Stimulated activated naive B cell treated with anti-CD40 and anti-IgM and Interleukin-4, amounts not matched to agents 10 μg/mL and 1 μg/mL and 100 μg/mL, for 72 hours (primary cell): ENCODE measurements around the gene METTL2B.
"Not testable (repeated sequence)": the region's sequence is repeated elsewhere in the genome, so short reads cannot be mapped to it uniquely, and the experiment has no call there.

Source experiments
- ATAC-seq, 2 donors: fragments of 150-1000 bp; cut with Tn5 transposase; replicated peaks; 2 replicates each; pipeline ENCODE4 v1.10.0; 2021; ENCODE audit warnings: moderate library complexity in 1 of 2
- DNase-seq: peaks from one replicate; pipeline ENCODE4 v3.0.0; 2021
- H3K27ac Mint-ChIP-seq: one replicate; pipeline ENCODE4 v1.8.0; 2022; ENCODE audit warnings: mild to moderate bottlenecking, mixed read lengths
- H3K27me3 Mint-ChIP-seq, 2 donors: one replicate each; pipeline ENCODE4 v1.8.0; 2022; ENCODE audit warnings: mixed read lengths in 2 of 2
- H3K36me3 Mint-ChIP-seq, 2 donors: one replicate each; pipeline ENCODE4 v1.8.0; 2022; ENCODE audit warnings: mixed read lengths in 2 of 2, mild to moderate bottlenecking in 1 of 2
- H3K4me1 Mint-ChIP-seq, 2 donors: one replicate each; pipeline ENCODE4 v1.8.0; 2022; ENCODE audit warnings: mixed read lengths in 2 of 2, mild to moderate bottlenecking in 1 of 2
- H3K4me3 Mint-ChIP-seq, 2 donors: one replicate each; pipeline ENCODE4 v1.8.0; 2022; ENCODE audit warnings: mild to moderate bottlenecking in 2 of 2, mixed read lengths in 2 of 2, moderate library complexity in 1 of 2
- H3K9me3 Mint-ChIP-seq, 2 donors: one replicate each; pipeline ENCODE4 v1.8.0; 2022; ENCODE audit warnings: mixed read lengths in 2 of 2, mild to moderate bottlenecking in 1 of 2

METTL2B gene

GRCh38 chr7:128448751-128449302, 27.7 kb upstream of the METTL2B start:
- Mint-ChIP-seq H3K4me3 (no peak overlapping the region), H3K27me3 (no peaks in the 10 kb centered on the region), H3K27ac (peak overlapping the region; percentile 59), H3K9me3 (no peaks in the 10 kb centered on the region), H3K36me3 (no peaks in the 10 kb centered on the region), H3K4me1 (peaks cover 33 to 48% of the 10 kb centered on the region in 2 donors)
- ATAC-seq, result no peak
- DNase-seq, result no peak

DNA sequence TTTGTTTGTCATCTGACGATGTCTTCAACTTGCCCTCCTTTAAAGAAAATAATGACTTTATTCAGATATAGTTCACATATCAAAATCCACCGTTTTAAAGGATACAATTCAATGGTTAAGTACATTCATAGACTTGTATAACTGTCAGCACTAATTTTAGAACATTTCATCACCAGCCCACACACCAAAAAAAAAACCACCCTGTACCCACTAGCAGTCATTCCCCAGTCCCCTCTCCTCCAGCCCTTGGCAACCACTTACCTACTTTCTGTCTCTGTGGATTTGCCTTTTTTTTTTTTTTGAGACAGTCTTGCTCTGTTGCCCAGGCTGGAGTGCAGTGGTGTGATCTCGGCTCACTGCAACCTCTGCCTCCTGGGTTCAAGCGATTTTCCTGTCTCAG, 26.1 kb upstream of the METTL2B start:
- peak; percentile 61 to 77 for ATAC-seq

DNA sequence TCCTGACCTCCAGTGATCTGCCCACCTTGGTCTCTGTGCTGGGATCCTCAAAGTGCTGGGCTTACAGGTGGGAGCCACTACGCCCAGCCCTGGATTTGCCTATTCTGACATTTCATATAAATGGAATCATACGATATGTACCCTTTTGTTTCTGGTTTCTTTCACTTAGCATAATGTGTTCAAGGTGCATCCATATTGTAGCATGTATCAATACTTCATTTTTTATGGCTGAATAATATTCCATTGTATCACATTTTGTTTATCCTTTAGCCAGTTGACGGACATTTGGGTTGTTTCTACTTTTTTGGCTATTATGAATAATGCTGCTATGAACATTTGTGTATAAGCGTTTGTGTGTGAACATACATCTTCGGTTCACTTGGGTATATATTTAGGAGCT, 25.6 kb upstream of the METTL2B start:
- no peaks in the 10 kb centered on the region for H3K36me3 Mint-ChIP-seq
- no peaks in the 10 kb centered on the region for H3K9me3 Mint-ChIP-seq

More for the DNA sequence above, 26.1 kb upstream of the METTL2B start:
- Mint-ChIP-seq H3K4me1 (peaks cover 29 to 46% of the 10 kb centered on the region in 2 donors), H3K27me3 (no peaks in the 10 kb centered on the region), H3K4me3 (peak overlapping the region in 1 of 2 donors; percentile 23), H3K27ac (peak overlapping the region; percentile 63), H3K9me3 (no peaks in the 10 kb centered on the region), H3K36me3 (no peaks in the 10 kb centered on the region)
- DNase-seq, result no peak

DNA sequence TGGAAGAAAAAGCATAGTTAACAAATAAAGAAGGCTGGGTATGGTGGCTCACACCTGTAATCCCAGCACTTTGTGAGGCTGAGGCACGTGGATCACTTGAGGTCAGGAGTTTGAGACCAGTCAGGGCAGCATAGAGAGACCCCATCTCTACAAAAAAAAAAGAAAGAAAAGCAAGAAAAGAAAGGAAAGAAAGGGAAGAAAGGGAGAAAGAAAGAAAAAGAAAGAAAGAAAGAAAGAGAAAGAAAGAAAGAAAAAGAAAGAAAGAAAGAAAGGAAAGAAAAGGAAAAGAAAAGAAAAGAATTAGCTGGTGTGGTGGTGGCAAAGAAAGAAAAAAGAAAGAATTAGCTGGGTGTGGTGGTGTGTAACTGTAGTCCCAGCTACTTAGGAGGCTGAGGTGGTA, 24.0 kb upstream of the METTL2B start:
- Mint-ChIP-seq H3K9me3 (no peaks in the 10 kb centered on the region), H3K27ac (peak overlapping the region; percentile 2), H3K4me1 (peaks cover 32 to 62% of the 10 kb centered on the region in 2 donors), H3K27me3 (no peaks in the 10 kb centered on the region), H3K4me3 (no peak overlapping the region), H3K36me3 (peaks cover 4% of the 10 kb centered on the region in 2 donors)
- no peak for ATAC-seq
- DNase-seq, result no peak

More for the DNA sequence above, 25.6 kb upstream of the METTL2B start:
- ATAC-seq (no peak), DNase-seq (no peak)
- Mint-ChIP-seq H3K4me3 (no peak overlapping the region), H3K4me1 (peaks cover 29 to 48% of the 10 kb centered on the region in 2 donors), H3K27ac (peak overlapping the region; percentile 63), H3K27me3 (no peaks in the 10 kb centered on the region)

GRCh38 chr7:128453836-128454804, 22.4 kb upstream of the METTL2B start:
- Mint-ChIP-seq H3K27me3 (no peaks in the 10 kb centered on the region), H3K27ac (peak overlapping the region; percentile 99), H3K9me3 (no peaks in the 10 kb centered on the region), H3K4me1 (peaks cover 34 to 72% of the 10 kb centered on the region in 2 donors), H3K36me3 (peaks cover 10 to 17% of the 10 kb centered on the region in 2 donors), H3K4me3 (no peak overlapping the region)
- no peak for ATAC-seq
- DNase-seq, result no peak

GRCh38 chr7:128454808-128455542, 21.6 kb upstream of the METTL2B start:
- Mint-ChIP-seq H3K36me3 (peaks cover 17 to 24% of the 10 kb centered on the region in 2 donors), H3K4me3 (peak overlapping the region; percentile 92 to 93), H3K27me3 (no peaks in the 10 kb centered on the region), H3K9me3 (no peaks in the 10 kb centered on the region), H3K27ac (peak overlapping the region; percentile 99), H3K4me1 (peaks cover 42 to 80% of the 10 kb centered on the region in 2 donors)
- no peak for DNase-seq
- ATAC-seq, result no peak

- ATAC-seq (peak; percentile 85 to 86), DNase-seq (peak; percentile 95)
- H3K36me3 Mint-ChIP-seq, result peaks cover 17 to 25% of the 10 kb centered on the region in 2 donors
- H3K9me3 Mint-ChIP-seq, result no peaks in the 10 kb centered on the region
- H3K4me3 Mint-ChIP-seq, result peak within 1 kb of the TSS; percentile 92 to 93
- peak within 1 kb of the TSS; percentile 99 for H3K27ac Mint-ChIP-seq
- no peaks in the 10 kb centered on the region for H3K27me3 Mint-ChIP-seq
- H3K4me1 Mint-ChIP-seq, result peaks cover 37 to 75% of the 10 kb centered on the region in 2 donors
These were observed 20.8 kb upstream of the METTL2B start, which contains the start of gene HILPDA for GRCh38 chr7:128455543-128456254. HILPDA (plus strand) TSS chr7:128455878; CDS start chr7:128457269, 1,391 bp downstream.

DNA sequence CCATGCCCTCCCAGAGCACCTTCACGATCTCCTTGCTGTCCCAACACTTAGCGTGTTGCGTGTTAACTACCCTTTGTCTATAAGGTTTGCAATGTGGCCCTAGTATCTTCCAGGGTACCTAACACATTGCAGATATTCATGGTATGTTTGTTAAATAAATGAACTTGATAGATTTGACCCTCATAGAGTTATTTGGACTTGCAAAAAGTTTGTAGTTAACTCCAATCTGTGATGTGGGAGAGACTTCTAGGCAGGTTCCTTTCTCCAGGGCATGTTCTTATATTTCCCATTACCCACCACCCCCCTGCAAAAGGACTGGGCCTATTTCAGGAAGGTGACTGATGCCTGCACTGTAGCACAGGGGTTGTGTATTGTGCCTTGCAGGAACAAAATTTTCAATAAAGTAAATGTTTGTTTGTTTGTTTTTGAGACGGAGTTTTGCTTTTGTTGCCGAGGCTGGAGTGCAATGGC, 20.3 kb upstream of the METTL2B start:
- peak overlapping the region; percentile 92 to 93 for H3K4me3 Mint-ChIP-seq
- peak overlapping the region; percentile 99 for H3K27ac Mint-ChIP-seq
- H3K4me1 Mint-ChIP-seq, result peaks cover 35 to 69% of the 10 kb centered on the region in 2 donors
- ATAC-seq (peak in 1 of 2 donors; percentile 7), DNase-seq (no peak)
- no peaks in the 10 kb centered on the region for H3K27me3 Mint-ChIP-seq
- peaks cover 17 to 25% of the 10 kb centered on the region in 2 donors for H3K36me3 Mint-ChIP-seq
- no peaks in the 10 kb centered on the region for H3K9me3 Mint-ChIP-seq

GRCh38 chr7:128457385-128457784, 19.2 kb upstream of the METTL2B start:
- not testable (repeated sequence) for DNase-seq, H3K27ac Mint-ChIP-seq, H3K9me3 Mint-ChIP-seq, ATAC-seq, H3K27me3 Mint-ChIP-seq
- Mint-ChIP-seq H3K4me1 (peaks cover 29 to 58% of the 10 kb centered on the region in 2 donors), H3K36me3 (peaks cover 17 to 25% of the 10 kb centered on the region in 2 donors), H3K4me3 (peak overlapping the region; percentile 92 to 93)

DNA sequence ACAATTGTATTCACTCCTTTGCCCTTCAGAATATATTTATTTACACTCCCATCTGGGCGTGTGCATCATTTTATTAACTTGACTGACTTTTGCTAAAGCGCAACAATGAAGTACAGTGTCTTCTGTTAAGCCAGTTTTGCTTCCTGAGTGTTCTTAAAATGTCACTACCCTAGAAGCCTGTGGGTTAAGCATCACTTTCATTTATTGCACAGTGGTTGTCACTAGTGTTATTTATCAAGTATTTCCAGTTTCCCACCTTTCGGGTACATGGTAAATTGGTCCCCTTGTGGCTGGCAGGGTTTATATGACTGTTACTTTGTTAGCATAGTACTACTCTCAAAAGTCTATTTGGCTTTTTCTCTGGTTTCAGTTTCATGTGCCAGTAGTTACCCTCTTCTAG, 17.6 kb upstream of the METTL2B start:
- DNase-seq, result peak; percentile 37
- H3K27me3 Mint-ChIP-seq, result no peaks in the 10 kb centered on the region
- peak; percentile 61 to 68 for ATAC-seq
- peaks cover 25 to 33% of the 10 kb centered on the region in 2 donors for H3K36me3 Mint-ChIP-seq
- H3K4me1 Mint-ChIP-seq, result peaks cover 25 to 52% of the 10 kb centered on the region in 2 donors
- peak overlapping the region; percentile 92 for H3K27ac Mint-ChIP-seq
- H3K4me3 Mint-ChIP-seq, result peak overlapping the region; percentile 61 to 71
- no peaks in the 10 kb centered on the region for H3K9me3 Mint-ChIP-seq

- Mint-ChIP-seq H3K9me3 (no peaks in the 10 kb centered on the region), H3K4me3 (peak overlapping the region; percentile 18 to 77), H3K4me1 (peaks cover 25 to 52% of the 10 kb centered on the region in 2 donors), H3K27me3 (no peaks in the 10 kb centered on the region), H3K27ac (peak overlapping the region; percentile 89), H3K36me3 (peaks cover 27 to 37% of the 10 kb centered on the region in 2 donors)
- DNase-seq, result peak; percentile 55
- peak; percentile 52 to 56 for ATAC-seq
These were observed 17.1 kb upstream of the METTL2B start for GRCh38 chr7:128459394-128459878.

- ATAC-seq (no peak), DNase-seq (no peak)
- Mint-ChIP-seq H3K36me3 (peaks cover 28 to 42% of the 10 kb centered on the region in 2 donors), H3K4me3 (no peak overlapping the region), H3K27me3 (no peaks in the 10 kb centered on the region), H3K4me1 (peaks cover 17 to 28% of the 10 kb centered on the region in 2 donors), H3K27ac (no peak overlapping the region), H3K9me3 (no peaks in the 10 kb centered on the region)
These were observed 14.1 kb upstream of the METTL2B start for GRCh38 chr7:128462460-128462859.

- H3K4me3 Mint-ChIP-seq, H3K27me3 Mint-ChIP-seq, DNase-seq, H3K9me3 Mint-ChIP-seq, ATAC-seq, H3K27ac Mint-ChIP-seq: not testable (repeated sequence)
- Mint-ChIP-seq H3K36me3 (peaks cover 31 to 43% of the 10 kb centered on the region in 2 donors), H3K4me1 (peaks cover 12 to 19% of the 10 kb centered on the region in 2 donors)
These were observed 13.2 kb upstream of the METTL2B start for GRCh38 chr7:128463345-128463744.
